Measurements from ENCODE around the gene ADGRG3.

ADGRG3 gene

DNA sequence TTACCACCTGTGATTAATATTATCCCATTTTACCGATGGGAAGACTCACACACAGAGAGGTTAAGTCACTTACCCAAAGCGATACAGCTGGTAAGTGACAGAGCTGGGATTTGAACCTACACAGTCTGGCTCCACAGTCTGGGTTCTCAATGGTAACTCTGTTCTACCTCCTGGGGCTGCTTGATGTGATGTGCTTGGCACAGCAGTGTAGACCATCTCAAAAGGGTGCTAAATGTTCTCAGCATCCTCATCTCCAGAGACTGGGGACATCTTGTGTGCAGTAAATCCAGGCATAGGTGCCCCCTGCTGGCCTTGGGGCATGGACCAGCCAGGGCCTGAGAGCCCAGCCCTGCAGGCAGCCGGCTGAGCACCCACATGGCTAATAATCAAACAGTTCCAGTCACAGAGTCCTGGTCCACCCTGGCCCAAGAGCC, 52.1 kb downstream of the ADGRG3 start:
- TF ChIP-seq, protein P1, sequence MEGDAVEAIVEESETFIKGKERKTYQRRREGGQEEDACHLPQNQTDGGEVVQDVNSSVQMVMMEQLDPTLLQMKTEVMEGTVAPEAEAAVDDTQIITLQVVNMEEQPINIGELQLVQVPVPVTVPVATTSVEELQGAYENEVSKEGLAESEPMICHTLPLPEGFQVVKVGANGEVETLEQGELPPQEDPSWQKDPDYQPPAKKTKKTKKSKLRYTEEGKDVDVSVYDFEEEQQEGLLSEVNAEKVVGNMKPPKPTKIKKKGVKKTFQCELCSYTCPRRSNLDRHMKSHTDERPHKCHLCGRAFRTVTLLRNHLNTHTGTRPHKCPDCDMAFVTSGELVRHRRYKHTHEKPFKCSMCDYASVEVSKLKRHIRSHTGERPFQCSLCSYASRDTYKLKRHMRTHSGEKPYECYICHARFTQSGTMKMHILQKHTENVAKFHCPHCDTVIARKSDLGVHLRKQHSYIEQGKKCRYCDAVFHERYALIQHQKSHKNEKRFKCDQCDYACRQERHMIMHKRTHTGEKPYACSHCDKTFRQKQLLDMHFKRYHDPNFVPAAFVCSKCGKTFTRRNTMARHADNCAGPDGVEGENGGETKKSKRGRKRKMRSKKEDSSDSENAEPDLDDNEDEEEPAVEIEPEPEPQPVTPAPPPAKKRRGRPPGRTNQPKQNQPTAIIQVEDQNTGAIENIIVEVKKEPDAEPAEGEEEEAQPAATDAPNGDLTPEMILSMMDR (IDR thresholded peaks at IDR 0.05; ENCODE audit: extremely low read depth, insufficient read depth, missing control alignments), result peak; percentile 66
- in situ Hi-C loops (cut with MboI; ENCODE audit: low pct_unique_long_range_greater_than_20kb, low sequenced_read_pairs, unreplicated experiment), result no loop called here
- peak; percentile 66 for DNase-seq (ENCODE audit: low spot score)

DNA sequence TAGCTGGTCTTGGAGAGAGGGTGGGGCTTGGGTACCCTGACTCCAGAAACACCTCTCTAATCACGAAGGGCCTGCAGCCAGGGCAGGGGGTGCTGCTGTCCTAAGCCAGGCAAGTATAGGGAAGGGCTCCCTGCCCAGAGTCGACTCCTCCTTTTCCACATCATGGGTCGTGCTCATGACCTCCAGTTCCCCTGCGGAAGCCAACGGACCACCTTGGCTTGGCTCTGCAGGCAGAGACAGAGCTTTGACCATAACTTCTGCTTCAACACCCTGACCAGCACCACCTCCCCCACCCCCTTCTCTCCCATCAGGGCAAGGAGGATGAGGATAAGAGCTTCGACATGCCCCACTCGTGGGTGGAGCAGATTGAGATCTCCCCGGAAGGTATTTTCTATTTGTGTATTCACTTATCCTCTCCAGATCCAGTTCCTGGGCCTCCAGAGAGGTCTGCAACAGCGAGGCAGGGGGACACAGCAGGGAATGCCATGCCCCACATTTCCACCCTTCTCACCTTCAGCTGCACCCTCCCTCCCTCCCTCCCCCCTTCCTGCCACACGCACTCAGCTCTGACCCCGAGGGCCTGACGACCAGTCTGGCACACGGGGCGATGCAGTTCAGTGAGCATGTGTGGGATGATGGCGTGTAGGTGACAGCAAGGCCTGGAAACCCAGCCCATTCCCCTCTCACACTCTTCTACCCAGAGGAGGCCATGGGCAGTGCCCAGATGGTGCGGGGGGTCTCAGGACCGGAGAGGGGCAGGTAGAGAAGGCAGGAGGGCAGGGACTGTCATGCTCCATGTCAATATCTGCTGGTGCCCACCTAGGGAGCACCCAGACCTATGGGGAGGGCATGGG, 53.5 kb downstream of the ADGRG3 start:
- in situ Hi-C loops (cut with MboI; ENCODE audit: low pct_unique_long_range_greater_than_20kb, low sequenced_read_pairs, unreplicated experiment), result no loop called here
- no peak for DNase-seq (ENCODE audit: low spot score)
- TF ChIP-seq, protein P1 (IDR thresholded peaks at IDR 0.05; ENCODE audit: extremely low read depth, insufficient read depth, missing control alignments), result no peak

DNA sequence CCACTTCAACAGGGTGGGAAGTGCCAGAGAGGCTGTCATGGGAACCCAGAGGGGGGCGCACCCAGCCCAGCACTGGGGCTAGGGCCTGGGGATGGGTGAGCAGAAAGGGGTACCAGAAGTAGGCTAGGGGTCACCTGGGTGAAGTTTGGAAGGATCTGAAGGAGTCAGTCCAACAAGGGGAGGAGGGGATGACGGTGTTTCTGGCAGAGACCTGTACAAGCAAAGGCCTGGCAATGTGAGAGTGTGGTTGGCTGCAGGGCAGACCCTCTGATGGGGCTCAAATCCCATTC, 54.0 kb downstream of the ADGRG3 start:
- in situ Hi-C loops (cut with MboI; ENCODE audit: low pct_unique_long_range_greater_than_20kb, low sequenced_read_pairs, unreplicated experiment), result no loop called here
- no peak for DNase-seq (ENCODE audit: low spot score)
- TF ChIP-seq, protein P1 (IDR thresholded peaks at IDR 0.05; ENCODE audit: extremely low read depth, insufficient read depth, missing control alignments), result no peak

DNA sequence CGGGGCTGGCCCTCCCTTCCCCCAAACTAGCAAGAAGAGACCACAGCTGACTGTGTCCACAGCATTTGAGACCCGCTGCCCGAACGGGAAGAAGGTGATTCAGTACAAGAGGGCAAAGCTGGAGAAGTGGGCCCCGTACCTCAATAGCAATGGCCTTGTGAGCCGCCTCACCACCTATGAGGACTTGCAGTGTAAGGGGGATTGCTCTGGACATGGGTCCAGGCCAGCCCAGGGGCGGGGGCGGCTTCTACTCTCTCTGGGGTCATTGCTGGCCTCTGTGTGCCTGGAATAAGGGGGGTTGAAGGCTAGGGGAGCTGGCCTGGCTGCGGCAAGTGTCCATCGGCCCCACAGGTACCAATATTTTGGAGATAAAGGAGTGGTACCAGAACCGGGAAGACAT, 54.5 kb downstream of the ADGRG3 start:
- in situ Hi-C loops (cut with MboI; ENCODE audit: low pct_unique_long_range_greater_than_20kb, low sequenced_read_pairs, unreplicated experiment), result no loop called here
- TF ChIP-seq, protein P1 (IDR thresholded peaks at IDR 0.05; ENCODE audit: extremely low read depth, insufficient read depth, missing control alignments), result no peak
- DNase-seq (ENCODE audit: low spot score), result no peak

DNA sequence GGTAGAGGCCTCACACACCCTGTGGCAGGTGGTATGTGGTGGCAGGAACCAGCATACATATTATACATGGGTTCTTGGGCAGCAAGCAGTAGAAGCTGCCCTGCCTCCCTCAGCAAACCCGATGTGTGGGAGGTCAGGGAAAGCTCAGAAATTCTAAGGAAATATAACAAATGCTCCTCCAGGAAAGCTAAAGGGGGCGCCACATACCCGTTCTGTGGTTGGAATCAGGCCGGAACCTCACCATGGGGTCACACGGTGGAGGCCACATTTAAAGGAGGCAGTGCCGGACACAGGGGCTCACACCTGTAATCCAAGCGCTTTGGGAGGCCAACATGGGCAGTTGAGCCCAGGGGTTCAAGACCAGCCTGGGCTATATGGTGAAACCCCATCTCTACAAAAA, 55.1 kb downstream of the ADGRG3 start:
- in situ Hi-C loops (cut with MboI; ENCODE audit: low pct_unique_long_range_greater_than_20kb, low sequenced_read_pairs, unreplicated experiment), result no loop called here
- no peak for DNase-seq (ENCODE audit: low spot score)
- TF ChIP-seq, protein P1 (IDR thresholded peaks at IDR 0.05; ENCODE audit: extremely low read depth, insufficient read depth, missing control alignments), result no peak

DNA sequence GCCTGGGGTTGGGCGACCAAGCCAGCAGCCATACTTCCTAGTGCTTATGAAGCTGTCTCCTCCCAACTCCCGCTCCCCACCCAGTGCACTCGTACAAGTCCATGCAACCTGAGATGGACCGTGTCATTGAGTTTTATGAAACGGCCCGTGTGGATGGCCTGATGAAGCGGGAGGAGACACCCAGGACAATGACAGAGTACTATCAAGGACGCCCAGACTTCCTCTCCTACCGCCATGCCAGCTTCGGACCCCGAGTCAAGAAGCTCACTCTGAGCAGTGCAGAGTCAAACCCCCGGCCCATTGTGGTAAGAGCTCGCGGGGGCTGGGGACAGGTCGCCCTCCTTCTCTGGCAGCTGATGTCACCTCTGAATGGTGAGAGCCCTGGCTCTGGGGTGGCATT, 56.4 kb downstream of the ADGRG3 start:
- in situ Hi-C loops (cut with MboI; ENCODE audit: low pct_unique_long_range_greater_than_20kb, low sequenced_read_pairs, unreplicated experiment), result no loop called here
- no peak for DNase-seq (ENCODE audit: low spot score)
- TF ChIP-seq, protein P1 (IDR thresholded peaks at IDR 0.05; ENCODE audit: extremely low read depth, insufficient read depth, missing control alignments), result no peak
